Measurements from ENCODE around the gene COL10A1.

The COL10A1 gene
- 0 reads per million in 2 donors for total RNA-seq

DNA sequence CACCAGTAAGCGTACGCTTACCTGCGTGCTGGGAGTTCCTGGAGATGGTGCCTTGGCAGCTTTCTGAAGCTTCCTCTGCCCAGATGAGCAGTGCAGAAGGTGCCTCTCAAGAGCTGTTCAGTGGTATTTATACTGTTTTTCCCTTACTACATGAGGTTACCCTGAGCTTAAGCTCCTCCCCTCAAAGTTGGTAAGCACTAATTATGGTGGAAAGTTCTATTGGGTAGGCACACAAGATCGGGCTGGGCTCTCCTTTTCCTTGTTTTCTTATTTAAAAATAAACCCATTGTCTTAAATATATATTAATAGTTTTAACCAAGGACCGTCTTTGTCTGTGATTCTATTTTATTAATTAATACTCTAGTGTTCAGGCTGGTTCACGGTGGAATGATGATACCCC lies at the start of gene COL10A1:
Gene COL10A1, minus strand, starts transcription at position 101 of the 400 bp plus-strand sequence. CDS start 640 bp downstream, outside the sequence.
- no peak for DNase-seq

DNA sequence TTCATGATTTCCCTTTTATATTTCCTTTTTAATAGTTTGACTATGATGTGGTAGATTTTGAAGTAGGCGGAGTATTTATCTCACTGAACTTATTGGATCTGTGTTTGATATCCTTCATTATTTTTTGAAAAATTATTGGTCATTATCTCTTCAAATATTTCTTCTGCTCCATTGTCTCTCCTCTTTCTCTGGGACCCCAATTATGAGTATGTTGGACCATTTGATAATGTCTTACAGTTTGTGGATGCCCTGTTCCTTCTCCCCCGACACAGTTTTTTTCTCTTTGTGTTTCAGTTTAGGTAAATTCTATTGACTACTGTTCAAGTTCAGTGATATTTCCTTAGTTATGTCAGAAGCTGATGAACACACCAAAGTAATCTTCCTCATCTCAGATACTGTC lies 49.4 kb upstream of the COL10A1 start:
- DNase-seq, result no peak

- no peak for DNase-seq
Measured at GRCh38 chr6:116173928-116174327, 48.0 kb upstream of the COL10A1 start.

DNA sequence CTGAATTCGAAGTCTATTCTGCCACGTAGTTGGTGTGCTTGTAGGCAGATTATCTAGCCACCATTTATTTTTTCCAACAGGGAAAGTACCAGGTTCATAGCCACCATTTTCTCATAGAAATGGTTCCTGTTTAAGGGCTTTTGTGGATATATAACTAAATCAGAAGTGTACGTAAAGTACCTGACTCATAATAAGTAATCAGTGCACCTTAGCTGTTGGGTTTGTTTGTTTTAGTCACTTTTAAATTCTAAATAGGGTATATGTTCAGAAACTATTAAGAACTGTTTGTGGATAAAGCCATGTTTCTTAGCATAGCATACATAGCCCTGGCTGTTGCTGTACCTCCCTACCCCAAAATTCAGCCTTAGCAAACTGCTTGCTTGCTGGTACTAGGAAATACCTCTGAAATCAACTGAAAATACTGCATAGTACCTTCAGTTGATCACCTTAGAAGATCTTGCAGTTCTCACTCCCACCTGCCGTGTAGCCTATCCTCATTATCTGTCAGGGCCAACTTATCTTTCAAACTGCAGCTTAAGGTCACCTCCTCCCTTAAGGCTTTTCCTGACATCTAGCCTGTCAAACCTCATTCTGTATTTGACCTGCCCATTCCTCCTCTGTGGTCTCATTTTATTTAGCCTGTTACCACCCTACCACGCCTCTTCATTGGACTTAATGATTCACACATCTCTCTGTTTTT lies 44.6 kb upstream of the COL10A1 start:
- no peak for DNase-seq

DNA sequence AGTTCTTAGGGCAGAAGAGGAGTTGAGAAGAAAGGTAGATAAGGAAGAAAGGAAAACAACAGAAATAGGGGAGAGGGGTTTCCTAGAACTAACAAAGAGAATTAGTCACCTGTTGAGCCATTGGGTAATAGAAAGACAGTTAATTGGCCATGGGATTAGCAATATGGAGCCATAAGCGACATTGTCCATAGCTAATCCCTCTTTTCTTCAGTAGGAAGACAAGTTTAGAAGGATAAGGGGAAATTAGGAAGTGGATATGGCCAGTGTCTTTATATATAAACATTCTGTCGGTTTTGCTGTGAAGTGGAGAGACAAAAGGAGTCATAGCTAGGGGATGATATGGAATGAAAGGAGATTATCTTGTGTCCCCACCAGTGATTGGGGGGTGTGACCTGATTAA lies 43.9 kb upstream of the COL10A1 start:
- no peak for DNase-seq

- no peak for DNase-seq
Measured at GRCh38 chr6:116168148-116168547, 42.2 kb upstream of the COL10A1 start.

DNA sequence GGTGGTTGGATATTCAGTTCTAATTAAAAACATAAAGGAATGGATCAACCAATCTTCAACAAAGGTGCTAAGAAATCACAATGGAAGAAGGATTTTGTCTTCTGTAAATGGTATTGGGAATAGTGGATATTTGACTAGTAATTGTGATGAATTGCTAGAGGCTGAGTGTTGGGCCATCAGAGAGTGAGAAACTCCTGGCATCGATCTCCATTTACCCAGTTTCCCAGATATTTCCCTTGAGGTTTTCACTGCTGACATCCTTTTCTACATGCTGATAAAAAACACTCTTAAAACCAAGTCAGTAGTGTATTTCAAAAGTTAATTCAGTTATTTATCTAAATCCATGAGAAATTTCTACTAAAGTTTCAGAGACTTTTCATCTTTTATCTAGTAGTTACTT lies 40.4 kb upstream of the COL10A1 start:
- DNase-seq, result no peak

- DNase-seq, result no peak
Measured at GRCh38 chr6:116165596-116165995, 39.7 kb upstream of the COL10A1 start.

GRCh38 chr6:116159782-116160524 lies 34.0 kb upstream of the COL10A1 start:
- no peak for DNase-seq

DNA sequence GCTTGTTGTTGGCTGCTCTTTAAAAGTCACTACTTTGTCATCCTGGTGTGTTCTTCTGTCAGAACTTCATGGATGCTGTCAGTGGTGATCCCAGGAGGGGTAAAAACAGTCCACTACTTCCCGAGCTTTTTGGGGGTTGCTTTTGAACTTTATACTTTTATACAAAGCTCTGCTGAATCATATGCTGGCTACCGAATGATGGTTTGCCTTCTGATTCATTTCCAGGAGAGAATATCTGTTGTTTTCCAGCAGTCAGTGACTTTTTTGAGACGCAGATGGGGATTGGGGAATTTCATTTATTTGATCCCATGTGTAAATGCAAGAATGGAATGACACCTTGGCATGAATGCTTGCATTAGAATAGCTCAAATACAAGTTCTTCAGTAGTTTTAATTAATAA lies 32.7 kb upstream of the COL10A1 start:
- no peak for DNase-seq

DNA sequence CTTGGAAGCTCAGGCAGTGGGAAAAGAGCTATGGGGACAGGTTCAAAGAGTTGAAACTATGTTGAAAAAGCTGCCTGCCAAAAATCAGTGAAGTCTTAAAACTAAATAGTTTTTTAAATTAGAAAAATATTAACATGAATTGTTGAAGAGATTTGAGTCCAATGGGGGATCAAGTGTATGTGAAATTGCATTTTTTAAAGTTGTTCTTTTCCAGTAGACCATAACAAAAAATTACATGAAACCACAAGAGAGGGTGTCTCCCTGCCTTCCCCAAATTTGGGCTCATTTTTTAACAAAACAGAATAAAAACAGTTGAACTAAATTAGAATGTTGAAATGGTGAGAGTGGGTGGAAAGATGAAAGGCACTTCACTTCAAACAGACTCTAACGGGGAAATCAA lies 31.5 kb upstream of the COL10A1 start:
- no peak for DNase-seq

DNA sequence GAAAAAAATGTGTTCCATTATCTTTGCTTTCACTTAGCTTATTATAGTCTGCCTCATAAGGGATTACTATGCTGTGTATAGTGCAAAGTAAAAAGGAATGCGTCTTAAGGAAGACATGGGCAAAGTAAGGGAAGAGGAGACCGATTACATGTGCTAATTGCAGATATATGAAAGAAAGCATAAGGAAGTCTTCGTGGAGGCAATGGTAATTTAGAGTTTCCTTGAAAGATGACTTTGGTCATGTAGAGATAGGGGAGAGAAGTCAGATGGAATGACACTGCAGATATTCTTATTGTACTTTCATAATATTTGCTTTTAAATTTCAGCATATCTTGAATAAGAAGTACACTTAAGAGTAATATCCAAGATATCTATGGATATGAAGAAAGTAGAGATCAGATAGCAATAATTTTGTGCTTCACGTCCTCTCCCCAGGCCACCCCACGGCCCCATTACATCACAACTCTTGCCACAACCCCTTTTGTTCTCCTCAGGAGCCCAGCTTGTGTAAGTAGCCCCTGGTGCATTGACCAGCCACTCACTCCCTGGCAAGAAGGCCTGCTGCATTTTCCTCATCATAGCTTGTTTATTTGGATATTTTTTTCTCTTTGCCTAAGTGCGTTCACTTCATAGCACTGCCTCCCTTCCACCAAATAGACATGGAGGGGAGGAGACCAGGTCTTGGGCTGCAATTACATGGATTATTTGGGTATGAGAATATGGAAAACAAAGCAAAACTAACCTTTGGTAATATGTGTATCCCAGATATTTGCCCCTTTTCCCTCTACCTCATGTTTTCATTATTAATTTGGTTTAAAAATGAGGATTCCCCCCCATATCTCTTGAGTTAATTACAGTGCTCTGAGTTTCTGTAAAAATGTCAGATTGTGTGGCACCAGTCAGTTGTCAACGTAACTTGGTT lies 30.7 kb upstream of the COL10A1 start:
- no peak for DNase-seq

- DNase-seq, result no peak
Measured at GRCh38 chr6:116154887-116155286, 29.0 kb upstream of the COL10A1 start.

- no peak for DNase-seq
Measured at GRCh38 chr6:116152620-116153019, 26.7 kb upstream of the COL10A1 start.

DNA sequence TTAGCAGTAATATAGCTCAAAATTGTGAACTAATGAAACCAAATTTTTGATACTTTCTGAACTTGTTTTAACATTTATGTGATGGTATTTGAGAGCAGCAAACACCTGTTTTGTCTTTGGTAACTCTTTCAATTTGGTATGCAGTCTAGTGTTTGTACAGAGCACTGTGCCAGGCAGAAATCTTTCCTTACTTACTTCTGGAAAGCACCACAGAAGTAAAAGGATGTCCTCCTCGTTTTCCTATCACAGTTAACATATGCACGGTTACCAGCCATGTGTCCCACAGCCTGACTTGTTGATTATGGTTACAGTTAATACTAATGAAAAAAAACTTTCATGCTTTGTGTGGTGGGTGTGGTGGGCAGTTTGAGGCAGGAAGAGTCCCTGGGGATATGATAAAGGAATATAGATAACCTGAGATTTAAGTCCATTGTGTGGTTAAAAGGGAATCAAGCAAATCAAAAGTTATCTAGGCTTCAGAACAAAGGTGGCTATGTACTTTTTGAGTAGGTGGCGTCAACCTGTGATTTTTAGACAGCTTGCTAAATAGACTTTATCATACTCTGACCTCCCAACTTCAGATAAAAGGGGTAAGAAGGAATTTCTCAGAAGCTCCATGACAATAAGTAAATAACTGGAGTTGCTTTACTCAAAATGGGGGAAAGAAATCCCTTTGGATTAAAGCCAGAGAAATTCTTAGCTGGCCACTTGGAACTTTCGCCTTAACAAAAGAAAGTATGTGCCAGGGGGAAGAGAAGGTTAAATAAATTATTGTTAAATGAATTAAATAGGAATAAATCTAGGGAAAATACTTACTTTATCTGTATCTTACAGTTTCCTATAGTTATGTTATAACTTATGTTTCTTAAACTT lies 20.1 kb upstream of the COL10A1 start:
- DNase-seq, result no peak

DNA sequence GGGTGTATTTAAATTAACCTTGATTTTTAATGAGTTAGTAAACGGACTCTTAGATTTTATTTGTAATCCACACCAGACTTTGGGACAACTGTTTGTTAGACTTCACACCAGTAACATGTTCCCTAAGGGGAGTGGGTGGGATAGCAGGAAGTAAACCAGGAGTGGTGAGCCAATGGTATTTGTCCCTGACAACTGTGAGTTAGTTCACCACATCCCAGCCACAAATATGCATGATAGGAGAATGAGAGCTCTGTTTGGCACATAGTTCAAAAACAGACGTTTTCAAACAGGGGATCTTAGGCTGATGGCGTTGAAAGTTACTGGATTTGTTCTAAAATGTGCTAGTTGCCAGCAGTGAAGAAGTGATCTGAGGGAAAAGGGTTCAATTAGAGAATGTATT lies 18.7 kb upstream of the COL10A1 start:
- DNase-seq, result no peak

- DNase-seq, result no peak
Measured at GRCh38 chr6:116139917-116140316, 14.0 kb upstream of the COL10A1 start.

GRCh38 chr6:116136933-116137340 lies 11.0 kb upstream of the COL10A1 start:
- DNase-seq, result no peak

- DNase-seq, result no peak
Measured at GRCh38 chr6:116136373-116136772, 10.4 kb upstream of the COL10A1 start.

GRCh38 chr6:116133453-116133852 lies 7.5 kb upstream of the COL10A1 start:
- DNase-seq, result no peak

- no peak for DNase-seq
Measured at GRCh38 chr6:116127771-116128493, 2.0 kb upstream of the COL10A1 start.

DNA sequence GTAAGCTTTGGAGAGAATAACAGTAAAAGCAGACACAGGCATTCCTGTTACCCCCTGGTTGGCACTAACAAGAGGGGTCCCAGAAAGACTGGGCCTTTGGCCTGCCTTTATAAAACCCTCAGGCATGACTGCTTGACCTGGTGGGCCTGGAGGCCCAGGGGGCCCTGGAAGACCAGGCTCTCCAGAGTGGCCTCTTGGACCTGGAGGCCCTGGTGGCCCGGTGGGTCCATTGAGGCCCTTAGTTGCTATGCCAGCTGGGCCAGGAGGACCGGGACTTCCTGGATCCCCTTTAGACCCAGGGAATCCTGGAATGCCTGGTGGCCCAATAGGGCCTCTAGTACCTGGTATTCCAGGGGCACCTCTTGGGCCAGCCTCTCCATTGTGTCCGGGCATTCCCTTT lies 5.5 kb downstream of the COL10A1 start:
- DNase-seq, result no peak
